ENCODE data around the gene TMEM235. TPM values are rescaled to one million over a fixed set of nuclear protein-coding genes. Genes with fewer than 3 reads are reported as not detected.

The TMEM235 gene
- total and polyA plus RNA-seq, 2 experiments from 2014 or later, result not detected

- Histone ChIP-seq H3K27me3 (ENCODE audit: insufficient read depth) (no peaks in the 10 kb centered on the region), H3K27ac (ENCODE audit: low read depth) (no peak overlapping the region), H3K36me3 (ENCODE audit: insufficient read depth) (no peaks in the 10 kb centered on the region), H3K79me2 (replicated peaks; ENCODE audit: insufficient read depth) (no peaks in the 10 kb centered on the region), H4K20me1 (replicated peaks; ENCODE audit: insufficient read depth) (no peaks in the 10 kb centered on the region), H3K4me2 (peak overlapping the region; percentile 80), H3F3A (replicated peaks; ENCODE audit: low read depth) (peaks cover 3% of the 10 kb centered on the region; the same call in 1 of the 2 replicates), H3K4me1 (ENCODE audit: insufficient read depth) (peaks cover 61% of the 10 kb centered on the region), H3K9me2 (ENCODE audit: insufficient read depth) (no peaks in the 10 kb centered on the region), H3K4me3 (no peak overlapping the region; the same call in 1 of the 2 replicates), H2AFZ (peak overlapping the region; percentile 85)
- H3K36me3 Mint-ChIP-seq (ENCODE audit: low read depth), result no peaks in the 10 kb centered on the region
- no peak for ATAC-seq
- no peak overlapping the region; the same call in 2 of the 3 replicates for H3K4me3 Mint-ChIP-seq
- H3K4me1 Mint-ChIP-seq, result peaks cover 74% of the 10 kb centered on the region
- no peak for TF ChIP-seq REST (IDR thresholded peaks at IDR 0.05; ENCODE audit: unreplicated experiment)
- TF ChIP-seq EZH2phosphoT487 (IDR thresholded peaks at IDR 0.05; ENCODE audit: unreplicated experiment), result no peak
- no peak for TF ChIP-seq JUNB (IDR thresholded peaks at IDR 0.05; ENCODE audit: unreplicated experiment)
- TF ChIP-seq EZH2 (IDR thresholded peaks at IDR 0.05; ENCODE audit: low read depth, unreplicated experiment), result no peak
- no peak for TF ChIP-seq CREB1 (CRISPR knock-in tag; IDR thresholded peaks at IDR 0.05; ENCODE audit: low read depth)
- TF ChIP-seq NANOG (IDR thresholded peaks at IDR 0.05; ENCODE audit: borderline replicate concordance), result no peak
- TF ChIP-seq ZNF331 (CRISPR knock-in tag; IDR thresholded peaks at IDR 0.05; ENCODE audit: low read depth), result no peak
- TF ChIP-seq, protein P1, sequence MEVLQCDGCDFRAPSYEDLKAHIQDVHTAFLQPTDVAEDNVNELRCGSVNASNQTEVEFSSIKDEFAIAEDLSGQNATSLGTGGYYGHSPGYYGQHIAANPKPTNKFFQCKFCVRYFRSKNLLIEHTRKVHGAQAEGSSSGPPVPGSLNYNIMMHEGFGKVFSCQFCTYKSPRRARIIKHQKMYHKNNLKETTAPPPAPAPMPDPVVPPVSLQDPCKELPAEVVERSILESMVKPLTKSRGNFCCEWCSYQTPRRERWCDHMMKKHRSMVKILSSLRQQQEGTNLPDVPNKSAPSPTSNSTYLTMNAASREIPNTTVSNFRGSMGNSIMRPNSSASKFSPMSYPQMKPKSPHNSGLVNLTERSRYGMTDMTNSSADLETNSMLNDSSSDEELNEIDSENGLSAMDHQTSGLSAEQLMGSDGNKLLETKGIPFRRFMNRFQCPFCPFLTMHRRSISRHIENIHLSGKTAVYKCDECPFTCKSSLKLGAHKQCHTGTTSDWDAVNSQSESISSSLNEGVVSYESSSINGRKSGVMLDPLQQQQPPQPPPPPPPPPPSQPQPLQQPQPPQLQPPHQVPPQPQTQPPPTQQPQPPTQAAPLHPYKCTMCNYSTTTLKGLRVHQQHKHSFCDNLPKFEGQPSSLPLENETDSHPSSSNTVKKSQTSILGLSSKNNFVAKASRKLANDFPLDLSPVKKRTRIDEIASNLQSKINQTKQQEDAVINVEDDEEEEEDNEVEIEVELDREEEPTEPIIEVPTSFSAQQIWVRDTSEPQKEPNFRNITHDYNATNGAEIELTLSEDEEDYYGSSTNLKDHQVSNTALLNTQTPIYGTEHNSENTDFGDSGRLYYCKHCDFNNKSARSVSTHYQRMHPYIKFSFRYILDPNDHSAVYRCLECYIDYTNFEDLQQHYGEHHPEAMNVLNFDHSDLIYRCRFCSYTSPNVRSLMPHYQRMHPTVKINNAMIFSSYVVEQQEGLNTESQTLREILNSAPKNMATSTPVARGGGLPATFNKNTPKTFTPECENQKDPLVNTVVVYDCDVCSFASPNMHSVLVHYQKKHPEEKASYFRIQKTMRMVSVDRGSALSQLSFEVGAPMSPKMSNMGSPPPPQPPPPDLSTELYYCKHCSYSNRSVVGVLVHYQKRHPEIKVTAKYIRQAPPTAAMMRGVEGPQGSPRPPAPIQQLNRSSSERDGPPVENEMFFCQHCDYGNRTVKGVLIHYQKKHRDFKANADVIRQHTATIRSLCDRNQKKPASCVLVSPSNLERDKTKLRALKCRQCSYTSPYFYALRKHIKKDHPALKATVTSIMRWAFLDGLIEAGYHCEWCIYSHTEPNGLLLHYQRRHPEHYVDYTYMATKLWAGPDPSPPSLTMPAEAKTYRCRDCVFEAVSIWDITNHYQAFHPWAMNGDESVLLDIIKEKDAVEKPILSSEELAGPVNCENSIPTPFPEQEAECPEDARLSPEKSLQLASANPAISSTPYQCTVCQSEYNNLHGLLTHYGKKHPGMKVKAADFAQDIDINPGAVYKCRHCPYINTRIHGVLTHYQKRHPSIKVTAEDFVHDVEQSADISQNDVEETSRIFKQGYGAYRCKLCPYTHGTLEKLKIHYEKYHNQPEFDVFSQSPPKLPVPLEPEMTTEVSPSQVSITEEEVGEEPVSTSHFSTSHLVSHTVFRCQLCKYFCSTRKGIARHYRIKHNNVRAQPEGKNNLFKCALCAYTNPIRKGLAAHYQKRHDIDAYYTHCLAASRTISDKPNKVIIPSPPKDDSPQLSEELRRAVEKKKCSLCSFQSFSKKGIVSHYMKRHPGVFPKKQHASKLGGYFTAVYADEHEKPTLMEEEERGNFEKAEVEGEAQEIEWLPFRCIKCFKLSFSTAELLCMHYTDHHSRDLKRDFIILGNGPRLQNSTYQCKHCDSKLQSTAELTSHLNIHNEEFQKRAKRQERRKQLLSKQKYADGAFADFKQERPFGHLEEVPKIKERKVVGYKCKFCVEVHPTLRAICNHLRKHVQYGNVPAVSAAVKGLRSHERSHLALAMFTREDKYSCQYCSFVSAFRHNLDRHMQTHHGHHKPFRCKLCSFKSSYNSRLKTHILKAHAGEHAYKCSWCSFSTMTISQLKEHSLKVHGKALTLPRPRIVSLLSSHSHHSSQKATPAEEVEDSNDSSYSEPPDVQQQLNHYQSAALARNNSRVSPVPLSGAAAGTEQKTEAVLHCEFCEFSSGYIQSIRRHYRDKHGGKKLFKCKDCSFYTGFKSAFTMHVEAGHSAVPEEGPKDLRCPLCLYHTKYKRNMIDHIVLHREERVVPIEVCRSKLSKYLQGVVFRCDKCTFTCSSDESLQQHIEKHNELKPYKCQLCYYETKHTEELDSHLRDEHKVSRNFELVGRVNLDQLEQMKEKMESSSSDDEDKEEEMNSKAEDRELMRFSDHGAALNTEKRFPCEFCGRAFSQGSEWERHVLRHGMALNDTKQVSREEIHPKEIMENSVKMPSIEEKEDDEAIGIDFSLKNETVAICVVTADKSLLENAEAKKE (CRISPR knock-in tag; IDR thresholded peaks at IDR 0.05), result no peak
- no peak for TF ChIP-seq POLR2AphosphoS5 (IDR thresholded peaks at IDR 0.05; ENCODE audit: low read depth)
- no peak for TF ChIP-seq ZNF114 (CRISPR knock-in tag; IDR thresholded peaks at IDR 0.05)
- no peak for TF ChIP-seq CTCF (conservative IDR thresholded peaks at IDR 0.05; ENCODE audit: low read depth in 2 of 2)
- TF ChIP-seq STAT1 (IDR thresholded peaks at IDR 0.05; ENCODE audit: unreplicated experiment), result no peak
- H3K27me3 Mint-ChIP-seq (ENCODE audit: insufficient read depth, low read depth, poor library complexity), result peaks cover 11% of the 10 kb centered on the region
- H3K9me3 Mint-ChIP-seq, result no peaks in the 10 kb centered on the region
- no peak overlapping the region for H3K27ac Mint-ChIP-seq
- no peak for DNase-seq (ENCODE audit: low spot score)
These were observed 36.0 kb downstream of the TMEM235 start for GRCh38 chr17:78267253-78268073.
